Gastroesophageal sphincter (tissue), 3 donors: ENCODE results near the gene INPP5E.

Experiments
- CTCF ChIP-seq, 4 experiments: fragments of 200-600 bp in 2 of 4; fragments of 450-650 bp in 2 of 4; sonication (generic) in 1 of 4; IDR thresholded peaks; one replicate each; pipeline ENCODE4 v1.5.1; 2017 to 2019; ENCODE audit warnings: antibody characterized with exemption in 4 of 4, mild to moderate bottlenecking in 2 of 4, moderate library complexity in 2 of 4
- EP300 ChIP-seq: sonication (generic); formaldehyde crosslinking; IDR thresholded peaks from one replicate; pipeline ENCODE4 v1.6.1; 2017; ENCODE audit warnings: antibody characterized with exemption, mild to moderate bottlenecking
- POLR2A ChIP-seq, 2 donors: fragments of 450-650 bp; IDR thresholded peaks; one replicate each; pipeline ENCODE4 v1.6.1; 2017; ENCODE audit warnings: antibody characterized with exemption in 2 of 2, mild to moderate bottlenecking in 2 of 2, moderate library complexity in 1 of 2

DNA sequence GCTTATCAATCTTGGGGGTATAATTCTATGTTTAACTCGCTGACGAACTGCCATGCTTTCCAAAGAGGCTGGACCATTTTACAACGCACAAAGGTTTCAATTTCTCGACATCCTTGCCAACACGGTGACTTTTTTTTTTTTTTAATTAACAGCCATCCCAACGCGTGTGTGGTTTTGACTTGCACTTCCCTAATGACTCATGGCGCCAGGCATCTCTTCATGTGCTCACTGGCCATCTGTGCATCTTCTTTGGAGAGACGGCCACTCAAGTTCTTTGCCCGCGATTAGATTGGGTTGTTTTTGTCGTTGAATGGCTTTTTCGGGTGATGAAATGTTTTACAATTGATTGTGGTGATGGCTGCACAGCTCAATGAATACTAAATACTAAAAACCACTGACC lies 53.6 kb downstream of the INPP5E start:
- TF ChIP-seq CTCF (IDR thresholded peaks at IDR 0.05) (no peak), EP300 (no peak), POLR2A (IDR thresholded peaks at IDR 0.05) (no peak)
